ENCODE results near the gene ARPC3. TPM values are rescaled to one million over a fixed set of nuclear protein-coding genes. Genes with fewer than 3 reads are reported as not detected.

The ARPC3 gene
- total and polyA plus RNA-seq, 9 of the 15 experiments (the other 6 are each of a cell fraction or from before 2014, with no cell fraction given): 74.2 to 575 (median 345) TPM

DNA sequence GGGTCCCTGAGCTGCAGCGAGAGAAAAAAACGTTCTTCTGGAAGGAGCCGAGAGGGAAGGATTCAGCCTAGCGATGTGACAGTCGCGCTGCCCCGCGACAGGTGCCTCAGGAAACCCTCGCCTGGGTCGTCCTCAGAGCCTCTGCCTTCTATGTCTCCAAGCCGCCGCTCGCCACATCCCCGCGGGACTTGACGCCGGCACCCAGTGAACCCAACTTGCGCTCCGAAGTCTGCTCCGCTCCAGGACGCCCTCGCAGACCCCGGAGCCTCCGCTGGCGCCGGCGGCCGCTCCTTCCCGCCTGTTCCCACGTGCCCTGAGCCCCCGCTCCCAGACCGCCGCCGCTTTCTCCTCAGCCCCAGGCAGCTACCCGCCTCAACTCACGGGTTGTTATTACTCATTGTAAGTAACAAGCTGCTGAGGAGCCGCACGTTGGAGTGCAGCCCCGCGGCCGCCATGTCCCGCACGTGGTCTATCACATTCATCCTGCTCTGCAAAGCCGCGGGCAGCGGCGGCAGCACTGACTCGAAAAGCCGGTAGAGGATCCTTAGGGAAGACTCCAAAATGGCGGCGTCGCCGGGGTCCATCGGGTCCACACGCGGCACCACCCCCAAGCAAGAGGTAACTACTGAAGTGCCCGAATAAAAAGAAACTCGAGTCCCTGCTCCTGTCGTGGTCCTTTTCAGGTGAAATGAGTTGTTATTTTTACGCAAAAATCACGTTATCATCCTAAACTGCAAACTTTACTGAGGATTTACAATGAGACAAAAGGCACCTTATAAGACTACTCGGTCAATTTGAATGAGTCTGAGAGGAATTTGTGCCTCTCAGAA is 46.8 kb downstream of the ARPC3 start, which contains the start of gene ANAPC7 (continued):
- TF ChIP-seq CXXC5 (CRISPR knock-in tag; IDR thresholded peaks at IDR 0.05) (peak; percentile 53), MTA3 (IDR thresholded peaks at IDR 0.05; ENCODE audit: borderline replicate concordance) (0 out of 2 replicates have a peak, but pooled peaks have one; percentile 58), PHF8 (IDR thresholded peaks at IDR 0.05; ENCODE audit: borderline replicate concordance, low read length) (peak; percentile 76), ZNF134 (CRISPR knock-in tag; conservative IDR thresholded peaks at IDR 0.05) (no peak), MYC (IDR thresholded peaks at IDR 0.05; ENCODE audit: low read depth, low read length) (peak; percentile 99), MYC (CRISPR knock-in tag; IDR thresholded peaks at IDR 0.05; ENCODE audit: borderline replicate concordance, low read depth) (peak; percentile 97), MEF2A (IDR thresholded peaks at IDR 0.05; ENCODE audit: control insufficient read depth, low read depth, low read length) (no peak), ZNF124 (CRISPR knock-in tag; IDR thresholded peaks at IDR 0.05) (no peak), L3MBTL2 (IDR thresholded peaks at IDR 0.05) (peak; percentile 89), HMGN3 (IDR thresholded peaks at IDR 0.05; ENCODE audit: borderline replicate concordance, extremely low read depth, insufficient read length, low read depth, low read length) (peak; percentile 42), HNRNPL (IDR thresholded peaks at IDR 0.05; ENCODE audit: low read depth, low read length) (0 out of 2 replicates have a peak, but pooled peaks have one; percentile 22), COPS2 (conservative IDR thresholded peaks at IDR 0.05) (no peak), MBD2 (IDR thresholded peaks at IDR 0.05; ENCODE audit: borderline replicate concordance, low read depth) (peak; percentile 57; the same call in 1 of the 2 replicates), SREBF1 (IDR thresholded peaks at IDR 0.05; ENCODE audit: borderline replicate concordance, low read depth, low read length) (no peak), CREBBP (IDR thresholded peaks at IDR 0.05; ENCODE audit: low read depth, low read length) (no peak), RBM14 (IDR thresholded peaks at IDR 0.05; ENCODE audit: borderline replicate concordance, insufficient read depth, low read depth, low read length) (no peak), NCOR1 (IDR thresholded peaks at IDR 0.05) (no peak)
- TF ChIP-seq, protein P1, sequence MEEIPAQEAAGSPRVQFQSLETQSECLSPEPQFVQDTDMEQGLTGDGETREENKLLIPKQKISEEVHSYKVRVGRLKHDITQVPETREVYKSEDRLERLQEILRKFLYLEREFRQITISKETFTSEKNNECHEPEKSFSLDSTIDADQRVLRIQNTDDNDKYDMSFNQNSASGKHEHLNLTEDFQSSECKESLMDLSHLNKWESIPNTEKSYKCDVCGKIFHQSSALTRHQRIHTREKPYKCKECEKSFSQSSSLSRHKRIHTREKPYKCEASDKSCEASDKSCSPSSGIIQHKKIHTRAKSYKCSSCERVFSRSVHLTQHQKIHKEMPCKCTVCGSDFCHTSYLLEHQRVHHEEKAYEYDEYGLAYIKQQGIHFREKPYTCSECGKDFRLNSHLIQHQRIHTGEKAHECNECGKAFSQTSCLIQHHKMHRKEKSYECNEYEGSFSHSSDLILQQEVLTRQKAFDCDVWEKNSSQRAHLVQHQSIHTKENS (CRISPR knock-in tag; IDR thresholded peaks at IDR 0.05): no peak
- TF ChIP-seq, protein P2, sequence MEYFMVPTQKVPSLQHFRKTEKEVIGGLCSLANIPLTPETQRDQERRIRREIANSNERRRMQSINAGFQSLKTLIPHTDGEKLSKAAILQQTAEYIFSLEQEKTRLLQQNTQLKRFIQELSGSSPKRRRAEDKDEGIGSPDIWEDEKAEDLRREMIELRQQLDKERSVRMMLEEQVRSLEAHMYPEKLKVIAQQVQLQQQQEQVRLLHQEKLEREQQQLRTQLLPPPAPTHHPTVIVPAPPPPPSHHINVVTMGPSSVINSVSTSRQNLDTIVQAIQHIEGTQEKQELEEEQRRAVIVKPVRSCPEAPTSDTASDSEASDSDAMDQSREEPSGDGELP (CRISPR knock-in tag; IDR thresholded peaks at IDR 0.05; ENCODE audit: borderline replicate concordance): peak; percentile 60; the same call in 1 of the 2 replicates
- TF ChIP-seq, protein P3, sequence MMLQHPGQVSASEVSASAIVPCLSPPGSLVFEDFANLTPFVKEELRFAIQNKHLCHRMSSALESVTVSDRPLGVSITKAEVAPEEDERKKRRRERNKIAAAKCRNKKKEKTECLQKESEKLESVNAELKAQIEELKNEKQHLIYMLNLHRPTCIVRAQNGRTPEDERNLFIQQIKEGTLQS (IDR thresholded peaks at IDR 0.05): no peak
- TF ChIP-seq, protein P3 (CRISPR knock-in tag; conservative IDR thresholded peaks at IDR 0.05): peak; percentile 28; the same call in 1 of the 2 replicates
- TF ChIP-seq, protein P4, sequence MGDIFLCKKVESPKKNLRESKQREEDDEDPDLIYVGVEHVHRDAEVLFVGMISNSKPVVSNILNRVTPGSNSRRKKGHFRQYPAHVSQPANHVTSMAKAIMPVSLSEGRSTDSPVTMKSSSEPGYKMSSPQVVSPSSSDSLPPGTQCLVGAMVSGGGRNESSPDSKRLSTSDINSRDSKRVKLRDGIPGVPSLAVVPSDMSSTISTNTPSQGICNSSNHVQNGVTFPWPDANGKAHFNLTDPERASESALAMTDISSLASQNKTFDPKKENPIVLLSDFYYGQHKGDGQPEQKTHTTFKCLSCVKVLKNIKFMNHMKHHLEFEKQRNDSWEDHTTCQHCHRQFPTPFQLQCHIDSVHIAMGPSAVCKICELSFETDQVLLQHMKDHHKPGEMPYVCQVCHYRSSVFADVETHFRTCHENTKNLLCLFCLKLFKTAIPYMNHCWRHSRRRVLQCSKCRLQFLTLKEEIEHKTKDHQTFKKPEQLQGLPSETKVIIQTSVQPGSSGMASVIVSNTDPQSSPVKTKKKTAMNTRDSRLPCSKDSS (IDR thresholded peaks at IDR 0.05; ENCODE audit: low read depth, partially characterized antibody): no peak
